H1 (cell line): ENCODE results near the gene KCMF1. TPM values are rescaled to one million over a fixed set of nuclear protein-coding genes. Genes with fewer than 3 reads are reported as not detected.
A peak's percentile ranks its signal among the peaks of the same experiment; 100 is the strongest.

Experiments
- CTCF ChIA-PET: fragments of 300-600 bp; sonication (Branson Sonifier 250); formaldehyde crosslinking; loops from one replicate; lab custom pipeline; 2021; ENCODE audit not compliant: partially characterized antibody; lab: Charles Lee
- POLR2A ChIA-PET: fragments of 300-600 bp; sonication (Branson Sonifier 250); formaldehyde crosslinking; loops from one replicate; lab custom pipeline; 2021; ENCODE audit warnings: inconsistent platforms; ENCODE audit not compliant: partially characterized antibody; lab: Charles Lee
- DNase-seq, 2 experiments: peaks; one replicate each; pipeline versions ENCODE4 v3.0.0 to v3.0.0-alpha.2; 2010 to 2022; ENCODE audit warnings: low spot score in 2 of 2, low read depth in 1 of 2, mixed read lengths in 1 of 2
- FAIRE-seq: peaks from 2 replicates; lab custom pipeline; 2011; peaks lifted over from hg19 to GRCh38; lab: Jason Lieb, UNC
- H2AFZ ChIP-seq: 2 replicates; pipeline ENCODE4 v1.8.1; 2012; ENCODE audit warnings: low read length, inconsistent platforms
- H2AK5ac ChIP-seq: 2 replicates; pipeline ENCODE4 v1.6.1; 2013; ENCODE audit warnings: low read depth, low read length
- H2BK120ac ChIP-seq: replicated peaks from 2 replicates; pipeline ENCODE3; 2013; ENCODE audit warnings: low read depth, low read length, inconsistent platforms
- H2BK12ac ChIP-seq: 2 replicates; pipeline ENCODE4 v1.6.1; 2013; ENCODE audit warnings: low read depth, low read length
- H2BK15ac ChIP-seq: 2 replicates; pipeline ENCODE4 v1.6.1; 2013; ENCODE audit warnings: low read length
- H2BK20ac ChIP-seq: 2 replicates; pipeline ENCODE4 v1.6.1; 2013; ENCODE audit warnings: low read length
- H2BK5ac ChIP-seq: 2 replicates; pipeline ENCODE4 v1.6.1; 2013; ENCODE audit warnings: low read depth, low read length
- H3K14ac ChIP-seq: 2 replicates; pipeline ENCODE4 v1.6.1; 2013; ENCODE audit warnings: inconsistent platforms; ENCODE audit not compliant: insufficient read length
- H3K18ac ChIP-seq: 2 replicates; pipeline ENCODE4 v1.6.1; 2013; ENCODE audit warnings: low read length; ENCODE audit errors: extremely low read depth
- H3K23ac ChIP-seq: 2 replicates; pipeline ENCODE4 v1.6.1; 2013; ENCODE audit warnings: inconsistent platforms; ENCODE audit not compliant: insufficient read length
- H3K23me2 ChIP-seq: 2 replicates; pipeline ENCODE4 v1.6.1; 2013; ENCODE audit warnings: low read depth, low read length
- H3K27ac ChIP-seq: 2 replicates; pipeline ENCODE4 v1.6.1; 2011; ENCODE audit warnings: low read depth, low read length, inconsistent platforms
- H3K27me3 ChIP-seq, 4 experiments: replicated peaks in 1 of 4; 1 replicate in 1 of 4; 2 replicates in 3 of 4; pipeline versions ENCODE4 v1.6.1 to v1.8.1; 2011 to 2013; ENCODE audit warnings: low read length in 3 of 4, mild to moderate bottlenecking in 3 of 4, inconsistent platforms in 2 of 4, mixed read lengths in 2 of 4, moderate library complexity in 1 of 4; ENCODE audit not compliant: control insufficient read depth in 3 of 4, insufficient read depth in 3 of 4; ENCODE audit errors: extremely low read depth in 1 of 4
- H3K36me3 ChIP-seq, 4 experiments: 2 replicates each; pipeline versions ENCODE4 v1.6.1 to v1.8.1; 2011 to 2013; ENCODE audit warnings: mild to moderate bottlenecking in 4 of 4, low read length in 3 of 4, moderate library complexity in 2 of 4, control low read depth in 1 of 4, inconsistent platforms in 1 of 4; ENCODE audit not compliant: insufficient read depth in 4 of 4, control insufficient read depth in 2 of 4
- H3K4ac ChIP-seq: replicated peaks from 2 replicates; pipeline ENCODE3; 2013; ENCODE audit warnings: low read length, low read depth, mixed read lengths, inconsistent platforms; ENCODE audit not compliant: insufficient read length
- H3K4me1 ChIP-seq, 4 experiments: replicated peaks in 1 of 4; 1 replicate in 1 of 4; 2 replicates in 3 of 4; pipeline versions ENCODE4 v1.6.1 to v1.8.1; 2011 to 2013; ENCODE audit warnings: low read length in 3 of 4, inconsistent platforms in 2 of 4, mixed read lengths in 1 of 4; ENCODE audit not compliant: insufficient read depth in 4 of 4, control insufficient read depth in 3 of 4
- H3K4me2 ChIP-seq, 2 experiments: 2 replicates each; pipeline versions ENCODE4 v1.6.1 to v1.8.1; 2011 to 2013; ENCODE audit warnings: low read depth in 2 of 2, low read length in 2 of 2, control low read depth in 1 of 2, inconsistent platforms in 1 of 2, mild to moderate bottlenecking in 1 of 2; ENCODE audit not compliant: insufficient read depth in 1 of 2
- H3K4me3 ChIP-seq, 4 experiments: fragments of 200-600, 300-600 bp in 1 of 4; sonication (generic), shearing (Covaris generic), sonication (Bioruptor Twin) in 1 of 4; 2 replicates each; pipeline versions ENCODE4 v1.5.1 to v1.8.1; 2011 to 2016; ENCODE audit warnings: low read length in 4 of 4, low read depth in 3 of 4, control low read depth in 2 of 4, inconsistent platforms in 2 of 4, mild to moderate bottlenecking in 2 of 4, mixed read lengths in 1 of 4, moderate library complexity in 1 of 4; ENCODE audit not compliant: insufficient read depth in 2 of 4; ENCODE audit errors: extremely low read depth in 1 of 4
- H3K56ac ChIP-seq: replicated peaks from 2 replicates; pipeline ENCODE3; 2013; ENCODE audit warnings: low read depth, mild to moderate bottlenecking, mixed read lengths, low read length, inconsistent platforms; ENCODE audit not compliant: insufficient read length
- H3K79me1 ChIP-seq: 2 replicates; pipeline ENCODE4 v1.6.1; 2013; ENCODE audit warnings: low read depth, low read length, control low read depth
- H3K79me2 ChIP-seq, 2 experiments: 2 replicates each; pipeline versions ENCODE4 v1.6.1 to v1.8.1; 2012 to 2013; ENCODE audit warnings: low read length in 2 of 2, mild to moderate bottlenecking in 2 of 2, inconsistent platforms in 1 of 2; ENCODE audit not compliant: insufficient read depth in 2 of 2, control insufficient read depth in 1 of 2
- H3K9ac ChIP-seq, 4 experiments: replicated peaks in 1 of 4; 1 replicate in 1 of 4; 2 replicates in 3 of 4; pipeline versions ENCODE4 v1.6.1 to v1.8.1; 2011 to 2013; ENCODE audit warnings: low read depth in 3 of 4, low read length in 3 of 4, control low read depth in 2 of 4, mild to moderate bottlenecking in 2 of 4, moderate library complexity in 2 of 4, inconsistent platforms in 1 of 4; ENCODE audit errors: extremely low read depth in 1 of 4
- H3K9me3 ChIP-seq, 2 experiments: 2 replicates each; pipeline versions ENCODE4 v1.6.1 to v1.8.1; 2012 to 2013; ENCODE audit warnings: mild to moderate bottlenecking in 2 of 2, moderate library complexity in 2 of 2, control low read depth in 1 of 2, inconsistent platforms in 1 of 2, low read depth in 1 of 2, low read length in 1 of 2, mixed read lengths in 1 of 2; ENCODE audit not compliant: insufficient read depth in 2 of 2
- H4K20me1 ChIP-seq, 2 experiments: replicated peaks in 1 of 2; 2 replicates each; pipeline versions ENCODE3 to v1.8.1; 2011 to 2013; ENCODE audit warnings: inconsistent platforms in 2 of 2, low read length in 2 of 2, mild to moderate bottlenecking in 1 of 2; ENCODE audit not compliant: insufficient read depth in 2 of 2, control insufficient read depth in 1 of 2
- H4K5ac ChIP-seq: 2 replicates; pipeline ENCODE4 v1.6.1; 2013; ENCODE audit warnings: low read length, low read depth, mixed read lengths, inconsistent platforms; ENCODE audit not compliant: insufficient read length
- H4K8ac ChIP-seq: 2 replicates; pipeline ENCODE4 v1.8.0; 2013; ENCODE audit warnings: mild to moderate bottlenecking, moderate library complexity, low read length, inconsistent platforms; ENCODE audit not compliant: insufficient read depth; ENCODE audit errors: extremely low read depth
- H4K91ac ChIP-seq: replicated peaks from 2 replicates; pipeline ENCODE3; 2013; ENCODE audit warnings: low read length, mixed read lengths, inconsistent platforms; ENCODE audit not compliant: insufficient read length
- BACH1 ChIP-seq: IDR thresholded peaks from 2 replicates; pipeline ENCODE4 v1.6.1; 2012; ENCODE audit warnings: low read length, improper control_type of control experiment
- CBX5 ChIP-seq: fragments of 300-800, 300-1000 bp; sonication (generic); IDR thresholded peaks from 2 replicates; pipeline ENCODE4 v1.7.1; 2016; ENCODE audit warnings: antibody characterized with exemption, low read length, low read depth
- CHD1 ChIP-seq: IDR thresholded peaks from 2 replicates; pipeline ENCODE4 v1.6.1; 2012; ENCODE audit warnings: low read depth, low read length, improper control_type of control experiment
- CREB1 ChIP-seq: IDR thresholded peaks from 2 replicates; pipeline ENCODE4 v1.6.1; 2012; ENCODE audit warnings: inconsistent platforms
- EGR1 ChIP-seq: IDR thresholded peaks from 2 replicates; pipeline ENCODE4 v1.6.1; 2011; ENCODE audit warnings: low read depth, low read length, borderline replicate concordance
- GABPA ChIP-seq: IDR thresholded peaks from 2 replicates; pipeline ENCODE4 v1.6.1; 2011; ENCODE audit warnings: mild to moderate bottlenecking, low read length, moderate library complexity, borderline replicate concordance; ENCODE audit not compliant: insufficient read depth
- KDM4A ChIP-seq: IDR thresholded peaks from one replicate; pipeline ENCODE4 v1.7.1; 2012; ENCODE audit warnings: low read depth, mild to moderate bottlenecking, moderate library complexity, low read length, inconsistent platforms; ENCODE audit not compliant: severe bottlenecking
- RNF2 ChIP-seq: fragments of 200-900, 300-1000 bp; sonication (generic); IDR thresholded peaks from 2 replicates; pipeline ENCODE4 v1.7.1; 2016; ENCODE audit warnings: borderline replicate concordance, low read depth, mild to moderate bottlenecking, antibody characterized with exemption, low read length; ENCODE audit not compliant: poor library complexity, severe bottlenecking; ENCODE audit errors: missing control alignments
- TCF12 ChIP-seq: IDR thresholded peaks from 2 replicates; pipeline ENCODE4 v1.6.1; 2011; ENCODE audit warnings: low read depth, mild to moderate bottlenecking, low read length
- YY1 ChIP-seq: IDR thresholded peaks from 2 replicates; pipeline ENCODE4 v1.6.1; 2011; ENCODE audit warnings: low read depth, mild to moderate bottlenecking, low read length
- WGBS, 2 experiments: shearing (Covaris generic) in 1 of 2; methylation state at CpG; one replicate each; pipeline versions ENCODE4 v1.1.6 to v1.1.7; 2013 to 2015; ENCODE audit warnings: low lambda C conversion rate in 2 of 2, mixed read lengths in 2 of 2, inconsistent platforms in 1 of 2, low coverage in 1 of 2, missing lambda C conversion rate in 1 of 2; ENCODE audit not compliant: insufficient replicate concordance in 2 of 2, insufficient coverage in 1 of 2, insufficient read length in 1 of 2; ENCODE audit errors: extremely low coverage in 1 of 2, missing lambda C conversion rate in 1 of 2; 5-methylcytosine and 5-hydroxymethylcytosine counted together
- polyA plus RNA-seq, 7 experiments: library from polyadenylated mRNA; depleted of rRNA in 3 of 7; stranded (reverse) in 5 of 7; unstranded in 2 of 7; fragments of >200 nt in 5 of 7; fragments of 200-250 nt in 2 of 7; gene quantifications; 1 replicate in 5 of 7; 2 replicates in 1 of 7; 4 replicates in 1 of 7; pipeline versions ENCODE4 v1.2.1 to v1.2.3, GENCODE V29; 2011 to 2013; ENCODE audit warnings: missing spikeins in 2 of 7, mixed read lengths in 2 of 7
- total RNA-seq: library from RNA; stranded (reverse); fragmentation: NEBNext Ultra II Directional; extraction: Animal tissue kit (Norgen Biotek cat#: 25700); gene quantifications from 2 replicates; pipeline ENCODE4 v1.2.1, GENCODE V29; 2021
- TF ChIP-seq, protein P1 (sequence below), 3 experiments: IDR thresholded peaks; 1 replicate in 2 of 3; 2 replicates in 1 of 3; pipeline versions ENCODE4 v1.5.1 to v1.6.1; 2011; ENCODE audit warnings: low read length in 3 of 3, mild to moderate bottlenecking in 3 of 3, inconsistent platforms in 2 of 3, low read depth in 1 of 3, moderate library complexity in 1 of 3; ENCODE audit not compliant: insufficient read depth in 1 of 3; ENCODE audit errors: control extremely low read depth in 1 of 3

The KCMF1 gene
- total and polyA plus RNA-seq, 2 of the 8 experiments (the other 6 are each of a cell fraction or from before 2014, with no cell fraction given), result 86.9 to 149 TPM

GRCh38 chr2:84925336-84925723, 45.6 kb upstream of the KCMF1 start:
- Histone ChIP-seq H3K18ac (0 out of 2 replicates have a peak overlapping the region, but pooled peaks have one; percentile 27), H3K56ac (no peak overlapping the region), H3K36me3 (no peaks in the 10 kb centered on the region), H3K4me2 (no peak overlapping the region), H3K23me2 (no peaks in the 10 kb centered on the region), H3K4me3 (no peak overlapping the region), H2BK15ac (peak overlapping the region; percentile 97; the same call in 1 of the 2 replicates), H2BK120ac (peak overlapping the region; percentile 48), H2BK12ac (0 out of 2 replicates have a peak overlapping the region, but pooled peaks have one; percentile 46), H3K4me1 (peaks cover 0 to 10% (median 2%) of the 10 kb centered on the region in 4 experiments; a peak in 2 of 7 replicates), H3K14ac (no peak overlapping the region), H4K5ac (no peak overlapping the region), H4K8ac (no peak overlapping the region), H4K20me1 (no peaks in the 10 kb centered on the region), H3K27me3 (peaks cover 0 to 9% (median 3%) of the 10 kb centered on the region in 4 experiments; a peak in 2 of 7 replicates), H3K79me1 (no peaks in the 10 kb centered on the region), H3K23ac (no peak overlapping the region), H2AFZ (no peak overlapping the region), H2AK5ac (no peak overlapping the region), H3K9ac (no peak overlapping the region), H3K4ac (no peak overlapping the region), H3K9me3 (no peaks in the 10 kb centered on the region), H3K79me2 (no peaks in the 10 kb centered on the region), H2BK20ac (peak overlapping the region; percentile 93; the same call in 1 of the 2 replicates), H4K91ac (peak overlapping the region; percentile 85), H2BK5ac (peak overlapping the region; percentile 62; the same call in 1 of the 2 replicates), H3K27ac (no peak overlapping the region; the same call in 1 of the 2 replicates)
- 86% methylated on average over 2 of the region's 2 CpGs; no CpG with 5 or more reads in 1 of the 2 experiments for WGBS, 2 experiments
- FAIRE-seq (no peak), DNase-seq (no peak)
- ChIA-PET POLR2A (interaction anchor here (0.7 to 3.1 kb wide), 15 partner anchors 12 to 133 kb away, joined by 3 to 36 read pairs (median 5); partner anchors contain the start of gene KCMF1), CTCF (interaction anchor here (0.8 to 3.8 kb wide), 48 partner anchors 8 to 452 kb away, joined by 3 to 57 read pairs (median 6); partner anchors contain the start of genes TMSB10 and TRABD2A)
- TF ChIP-seq YY1, result no peak
- no peak for TF ChIP-seq GABPA
- TF ChIP-seq CREB1, result no peak
- TF ChIP-seq, protein P1, sequence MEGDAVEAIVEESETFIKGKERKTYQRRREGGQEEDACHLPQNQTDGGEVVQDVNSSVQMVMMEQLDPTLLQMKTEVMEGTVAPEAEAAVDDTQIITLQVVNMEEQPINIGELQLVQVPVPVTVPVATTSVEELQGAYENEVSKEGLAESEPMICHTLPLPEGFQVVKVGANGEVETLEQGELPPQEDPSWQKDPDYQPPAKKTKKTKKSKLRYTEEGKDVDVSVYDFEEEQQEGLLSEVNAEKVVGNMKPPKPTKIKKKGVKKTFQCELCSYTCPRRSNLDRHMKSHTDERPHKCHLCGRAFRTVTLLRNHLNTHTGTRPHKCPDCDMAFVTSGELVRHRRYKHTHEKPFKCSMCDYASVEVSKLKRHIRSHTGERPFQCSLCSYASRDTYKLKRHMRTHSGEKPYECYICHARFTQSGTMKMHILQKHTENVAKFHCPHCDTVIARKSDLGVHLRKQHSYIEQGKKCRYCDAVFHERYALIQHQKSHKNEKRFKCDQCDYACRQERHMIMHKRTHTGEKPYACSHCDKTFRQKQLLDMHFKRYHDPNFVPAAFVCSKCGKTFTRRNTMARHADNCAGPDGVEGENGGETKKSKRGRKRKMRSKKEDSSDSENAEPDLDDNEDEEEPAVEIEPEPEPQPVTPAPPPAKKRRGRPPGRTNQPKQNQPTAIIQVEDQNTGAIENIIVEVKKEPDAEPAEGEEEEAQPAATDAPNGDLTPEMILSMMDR (IDR thresholded peaks at IDR 0.05; ENCODE audit: control extremely low read depth in 1 of 3, insufficient read depth in 1 of 3, low read depth in 1 of 3, low read length in 3 of 3), result no peak
- no peak for TF ChIP-seq KDM4A
- no peak for TF ChIP-seq RNF2
- TF ChIP-seq TCF12, result no peak
- no peak for TF ChIP-seq CHD1
- TF ChIP-seq CBX5, result no peak
- TF ChIP-seq EGR1, result no peak
- TF ChIP-seq BACH1, result no peak
